SJCRH30 (cell line): Measurements from ENCODE around the gene ACTL10. TPM values are rescaled to one million over a fixed set of nuclear protein-coding genes. Genes with fewer than 3 reads are reported as not detected.

ENCODE experiments used
- DNase-seq, 2 experiments: peaks; one replicate each; pipeline ENCODE4 v3.0.0-alpha.2; 2015 to 2020
- H3K27ac ChIP-seq: fragments of 250-450 bp; sonication (Bioruptor Pico); 2 replicates; pipeline ENCODE4 v1.5.1; 2020; ENCODE audit warnings: mild to moderate bottlenecking, moderate library complexity
- H3K27me3 ChIP-seq: fragments of 250-450 bp; sonication (Bioruptor Pico); 2 replicates; pipeline ENCODE4 v1.5.1; 2020; ENCODE audit warnings: mild to moderate bottlenecking, moderate library complexity
- H3K36me3 ChIP-seq: fragments of 250-450 bp; sonication (Bioruptor Pico); 2 replicates; pipeline ENCODE4 v1.5.1; 2020; ENCODE audit warnings: mild to moderate bottlenecking, moderate library complexity
- H3K4me1 ChIP-seq: fragments of 250-450 bp; sonication (Bioruptor Pico); 2 replicates; pipeline ENCODE4 v1.5.1; 2020; ENCODE audit warnings: mild to moderate bottlenecking, moderate library complexity
- H3K4me3 ChIP-seq: fragments of 250-450 bp; sonication (Bioruptor Pico); 2 replicates; pipeline ENCODE4 v1.5.1; 2020; ENCODE audit warnings: mild to moderate bottlenecking, moderate library complexity
- H3K9me3 ChIP-seq: fragments of 250-450 bp; sonication (Bioruptor Pico); replicated peaks from 2 replicates; pipeline ENCODE4 v1.5.1; 2020; ENCODE audit warnings: mild to moderate bottlenecking, moderate library complexity
- total RNA-seq: library from RNA; depleted of rRNA; stranded (reverse); fragments of >200 nt; shearing (Covaris generic); gene quantifications from 2 replicates; pipeline ENCODE4 v1.2.3, GENCODE V29; 2014

The ACTL10 gene
- total RNA-seq, 1 experiment from 2014 or later = 0.10 TPM

DNA sequence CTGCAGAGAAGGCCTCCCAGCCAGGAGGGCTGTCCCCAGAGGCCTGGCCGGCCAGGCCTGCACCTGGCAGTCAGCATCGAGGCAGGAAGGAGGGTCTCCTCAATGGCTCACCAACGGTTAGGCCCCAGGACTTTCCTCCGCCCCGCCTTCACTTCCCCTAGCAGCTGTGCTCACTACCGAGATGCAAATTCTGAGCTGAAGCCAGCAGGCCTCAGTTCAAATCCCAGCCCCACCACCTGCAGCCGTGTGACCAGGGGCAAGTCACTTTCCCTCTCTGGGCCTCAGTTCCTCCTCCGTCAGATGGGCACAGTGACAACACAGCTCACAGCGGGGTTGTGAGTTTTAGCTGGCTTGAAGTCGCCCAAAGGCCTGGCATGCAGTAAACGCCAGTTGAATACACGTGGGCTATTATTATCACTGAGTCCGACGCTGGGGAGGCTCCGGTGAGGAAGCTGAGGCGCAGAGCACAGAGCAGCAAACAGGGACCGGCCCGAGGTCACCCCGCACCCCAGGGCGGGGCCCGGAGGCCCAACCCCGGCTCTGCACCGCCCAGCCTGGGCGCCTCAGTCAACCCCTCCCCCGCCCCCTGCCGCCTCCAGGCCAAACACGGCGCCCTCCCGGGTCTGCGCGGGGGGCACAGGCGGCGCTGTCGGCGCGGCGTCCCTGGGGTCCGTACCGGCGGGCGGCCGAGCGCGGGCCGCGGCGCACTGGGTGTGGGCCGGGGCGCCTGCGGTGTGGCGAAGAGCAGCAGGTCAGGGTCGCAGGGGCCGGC is 18.8 kb downstream of the ACTL10 start:
- H3K27ac ChIP-seq = peak overlapping the region; percentile 84

DNA sequence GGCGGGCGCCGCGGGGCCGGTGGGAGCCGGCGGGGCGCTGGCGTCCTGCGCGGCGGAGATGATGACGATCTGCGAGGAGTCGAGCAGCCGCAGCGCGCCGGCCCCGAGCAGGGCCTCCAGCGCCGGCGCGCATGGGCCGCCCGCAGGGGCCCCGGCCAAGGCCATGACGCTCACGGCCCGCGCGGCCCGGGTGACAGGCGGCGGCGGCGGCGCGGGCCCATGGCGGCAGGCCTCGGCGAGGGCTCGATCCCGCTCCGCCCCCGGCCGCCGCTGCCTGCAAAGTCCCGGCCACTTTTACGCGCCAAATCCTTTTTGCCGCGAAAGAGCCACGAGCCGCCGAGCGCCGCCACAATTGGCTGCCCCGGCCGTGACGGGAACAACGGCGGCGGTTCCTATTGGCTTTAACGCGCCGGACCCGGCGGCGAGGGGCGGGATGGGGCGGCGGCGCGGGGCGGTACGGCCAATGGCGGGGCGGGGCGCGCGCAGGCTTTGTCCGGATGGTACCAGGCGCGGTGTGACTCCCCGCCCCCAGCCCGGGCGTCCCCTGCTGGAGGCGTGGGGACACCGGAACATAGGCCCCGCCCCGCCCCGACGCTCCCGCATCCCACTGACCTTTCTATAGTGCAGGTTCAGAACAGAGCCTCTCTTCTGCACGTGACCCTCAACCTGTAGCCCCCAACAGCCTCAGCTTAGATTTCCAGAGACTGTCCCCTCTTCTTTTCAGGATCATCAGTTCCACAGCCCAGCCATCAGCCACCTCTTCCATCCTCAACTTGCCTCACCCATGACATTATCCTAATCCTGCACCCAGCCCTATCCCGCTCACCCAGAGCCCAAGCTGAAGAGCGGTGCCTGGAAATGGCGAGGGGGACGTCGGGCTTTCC is 19.6 kb downstream of the ACTL10 start, which contains the start of gene E2F1:
Gene E2F1, minus strand, starts transcription at position 286 of the 884 bp plus-strand sequence. Its CDS starts 121 bp downstream, at position 165.
- H3K36me3 ChIP-seq = peaks cover 10% of the 10 kb centered on the region
- peak within 1 kb of the TSS; percentile 84 for H3K4me3 ChIP-seq
- DNase-seq = peak; percentile 98
- peaks cover 23% of the 10 kb centered on the region for H3K4me1 ChIP-seq
- H3K9me3 ChIP-seq = no peaks in the 10 kb centered on the region
- peak within 1 kb of the TSS; percentile 84 for H3K27ac ChIP-seq
- H3K27me3 ChIP-seq = no peaks in the 10 kb centered on the region

More for the DNA sequence above, 18.8 kb downstream of the ACTL10 start:
- Histone ChIP-seq H3K9me3 (no peaks in the 10 kb centered on the region), H3K4me3 (peak overlapping the region; percentile 84), H3K27me3 (no peaks in the 10 kb centered on the region), H3K4me1 (peaks cover 23% of the 10 kb centered on the region), H3K36me3 (peaks cover 12% of the 10 kb centered on the region)
- DNase-seq = peak; percentile 96

DNA sequence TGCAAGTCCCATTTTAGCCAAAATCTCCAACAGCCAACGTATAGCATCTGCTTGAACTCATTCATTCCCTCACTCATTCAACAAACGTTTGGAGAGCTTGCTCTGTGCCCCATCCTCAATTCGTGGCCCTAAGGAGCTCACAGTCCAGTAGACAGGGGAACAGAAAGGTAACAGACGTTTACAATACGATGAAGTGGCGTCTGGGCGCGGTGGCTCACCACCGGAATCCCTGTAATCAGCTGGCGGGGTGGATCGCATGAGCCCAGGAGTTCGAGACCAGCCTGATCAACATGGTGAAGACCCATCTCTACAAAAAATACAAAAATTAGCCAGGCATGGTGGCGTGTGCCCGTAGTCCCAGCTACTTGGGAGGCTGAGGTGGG is 20.2 kb downstream of the ACTL10 start:
- peak overlapping the region; percentile 84 for H3K4me3 ChIP-seq

DNA sequence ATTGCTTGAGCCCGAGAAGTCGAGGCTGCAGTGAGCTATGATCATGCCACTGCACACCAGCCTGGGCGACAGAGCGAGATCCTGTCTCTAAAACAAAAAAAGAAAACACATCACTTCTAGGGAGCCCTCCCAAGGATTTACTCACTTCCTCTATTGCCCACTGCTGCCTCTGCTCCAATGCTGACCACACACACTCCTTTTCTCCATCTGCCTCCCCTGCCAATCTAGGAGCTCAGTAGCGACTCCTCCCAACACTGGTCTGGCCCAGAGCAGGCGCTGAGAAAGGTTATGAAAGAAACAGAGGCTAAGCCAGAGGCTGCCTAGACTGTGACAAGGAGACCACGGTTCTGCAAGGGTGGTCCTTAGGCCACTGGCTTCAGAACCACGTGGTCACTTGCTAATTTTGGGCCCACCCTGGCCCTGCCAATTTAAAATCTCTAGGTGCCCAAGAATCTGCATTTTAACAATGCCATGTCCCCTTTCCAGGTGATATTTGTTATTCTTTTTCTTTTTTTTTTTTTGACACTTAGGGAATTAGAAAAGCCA is 20.7 kb downstream of the ACTL10 start:
- Histone ChIP-seq H3K36me3 (peaks cover 10% of the 10 kb centered on the region), H3K9me3 (no peaks in the 10 kb centered on the region), H3K4me1 (peaks cover 23% of the 10 kb centered on the region), H3K4me3 (no peak overlapping the region), H3K27ac (no peak overlapping the region), H3K27me3 (no peaks in the 10 kb centered on the region)
- peak; percentile 50 to 64 for DNase-seq

More for the DNA sequence above, 20.2 kb downstream of the ACTL10 start:
- Histone ChIP-seq H3K4me1 (peaks cover 23% of the 10 kb centered on the region), H3K9me3 (no peaks in the 10 kb centered on the region), H3K27me3 (no peaks in the 10 kb centered on the region), H3K36me3 (peaks cover 10% of the 10 kb centered on the region), H3K27ac (no peak overlapping the region)
- no peak for DNase-seq

DNA sequence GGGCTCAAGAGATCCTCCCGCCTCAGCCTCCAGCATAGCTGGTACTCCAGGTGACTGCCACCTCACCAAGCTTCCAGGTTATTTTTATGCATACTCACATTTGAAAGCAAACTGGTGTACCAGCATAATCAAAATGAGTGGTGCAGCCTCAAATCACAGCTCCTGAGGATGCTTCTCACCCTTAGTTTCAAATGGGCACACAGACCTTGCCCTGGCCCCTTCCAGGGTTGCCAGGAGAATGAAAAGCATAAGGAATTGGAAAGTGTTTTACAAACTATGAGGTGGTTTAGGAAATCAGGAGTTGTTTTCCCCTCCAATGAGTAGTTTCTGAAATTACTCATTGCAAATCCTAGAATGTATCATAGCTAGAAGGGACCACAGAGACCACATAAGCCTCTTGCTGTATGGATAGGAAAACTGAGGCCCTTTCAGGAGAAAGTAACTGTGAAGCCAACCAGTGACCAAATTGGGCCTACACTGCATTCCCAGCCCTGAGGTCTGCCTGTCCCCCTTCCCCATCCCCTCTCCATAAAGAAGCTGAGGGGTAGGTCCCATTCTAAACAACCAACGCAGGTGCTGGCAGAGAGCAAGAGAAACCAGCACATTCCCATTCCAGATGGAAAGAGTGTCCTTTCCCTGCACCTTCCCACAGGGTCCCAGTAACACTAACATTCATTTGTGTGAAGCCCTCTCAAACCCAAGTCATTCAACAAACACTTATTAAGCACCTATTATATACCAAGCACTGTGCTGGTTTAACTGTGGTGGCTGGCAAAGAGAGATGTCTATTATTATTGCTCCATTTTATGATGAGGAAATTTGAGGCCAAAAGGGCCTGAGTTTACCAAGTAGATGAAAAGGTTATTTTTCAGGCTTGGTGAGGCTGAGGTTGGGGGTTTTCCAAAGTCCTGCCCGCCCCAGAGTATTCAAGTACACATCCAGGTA is 21.5 kb downstream of the ACTL10 start:
- Histone ChIP-seq H3K4me3 (no peak overlapping the region), H3K4me1 (peaks cover 23% of the 10 kb centered on the region), H3K27ac (no peak overlapping the region), H3K36me3 (peaks cover 6% of the 10 kb centered on the region), H3K9me3 (no peaks in the 10 kb centered on the region), H3K27me3 (no peaks in the 10 kb centered on the region)
- no peak for DNase-seq

DNA sequence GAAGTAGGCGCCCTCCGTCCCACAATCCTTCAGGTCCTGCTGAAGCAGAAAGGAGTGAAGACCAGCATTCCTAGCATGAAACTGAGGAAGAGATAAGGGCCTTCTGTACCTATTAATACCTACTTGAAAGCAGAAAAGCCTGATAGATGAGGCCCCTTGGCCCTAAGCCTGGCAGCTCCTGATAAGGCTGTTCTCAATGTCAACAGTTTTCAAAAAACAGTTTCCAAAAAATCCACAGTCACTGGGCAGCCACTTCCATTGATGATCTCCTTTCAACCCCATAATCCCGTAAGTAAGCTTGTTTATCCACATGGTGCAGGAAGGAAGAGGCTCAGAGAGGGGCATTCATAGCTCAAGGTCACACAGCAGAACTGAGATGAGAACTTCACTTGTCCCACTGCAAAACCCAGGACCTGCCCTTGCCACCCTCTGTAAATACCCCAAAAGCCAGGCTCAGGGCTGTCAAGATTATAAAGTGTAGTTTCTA is 22.2 kb downstream of the ACTL10 start:
- Histone ChIP-seq H3K4me1 (peaks cover 23% of the 10 kb centered on the region), H3K27ac (no peak overlapping the region), H3K27me3 (no peaks in the 10 kb centered on the region), H3K4me3 (no peak overlapping the region), H3K36me3 (peaks cover 3% of the 10 kb centered on the region), H3K9me3 (no peaks in the 10 kb centered on the region)
- DNase-seq = no peak

DNA sequence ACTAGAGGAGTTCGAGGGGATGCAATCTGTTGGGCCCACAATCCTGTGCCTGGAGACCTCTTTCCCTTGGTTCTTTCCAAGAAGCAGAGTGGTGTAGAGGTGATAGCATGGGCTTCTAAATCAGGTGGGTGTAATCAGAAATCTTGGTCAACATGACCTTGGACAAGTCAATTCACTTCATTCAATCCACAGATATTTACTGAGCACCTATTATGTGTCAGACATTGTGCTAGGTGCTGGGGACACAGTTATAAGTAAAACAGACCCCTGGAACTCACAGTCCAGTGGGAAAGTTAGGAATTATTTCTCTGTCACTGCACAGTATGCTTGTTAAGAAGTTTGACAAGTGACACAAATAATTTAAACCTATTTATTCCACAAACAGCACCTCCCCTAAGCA is 22.8 kb downstream of the ACTL10 start:
- no peak for DNase-seq
- Histone ChIP-seq H3K4me1 (peaks cover 20% of the 10 kb centered on the region), H3K9me3 (no peaks in the 10 kb centered on the region), H3K27ac (no peak overlapping the region), H3K36me3 (0 out of 2 replicates have a peak, but pooled peaks cover 2% of the 10 kb centered on the region), H3K27me3 (no peaks in the 10 kb centered on the region), H3K4me3 (no peak overlapping the region)

DNA sequence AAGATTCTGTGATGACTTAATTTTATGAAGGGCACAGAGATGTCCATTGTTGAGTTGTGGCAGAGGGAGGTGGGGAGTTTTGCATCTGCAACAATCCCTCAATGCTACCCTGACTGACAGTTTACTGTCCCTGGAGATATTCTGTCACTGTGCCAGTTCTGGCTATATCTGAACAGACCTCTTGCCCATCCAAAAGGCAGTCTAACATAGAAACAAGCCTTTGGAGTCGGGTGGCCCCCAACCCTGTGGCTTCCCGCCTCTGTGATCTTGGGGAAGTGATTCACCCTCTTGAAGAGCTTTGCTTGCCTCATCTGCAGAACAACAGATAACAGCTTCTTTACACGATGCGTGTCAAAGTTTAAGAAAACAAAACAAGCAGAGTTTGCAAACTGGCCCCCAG is 23.2 kb downstream of the ACTL10 start:
- peak; percentile 61 to 76 for DNase-seq
- Histone ChIP-seq H3K4me1 (peaks cover 15% of the 10 kb centered on the region), H3K27ac (no peak overlapping the region), H3K27me3 (no peaks in the 10 kb centered on the region), H3K9me3 (no peaks in the 10 kb centered on the region), H3K4me3 (no peak overlapping the region), H3K36me3 (0 out of 2 replicates have a peak, but pooled peaks cover 2% of the 10 kb centered on the region)

DNA sequence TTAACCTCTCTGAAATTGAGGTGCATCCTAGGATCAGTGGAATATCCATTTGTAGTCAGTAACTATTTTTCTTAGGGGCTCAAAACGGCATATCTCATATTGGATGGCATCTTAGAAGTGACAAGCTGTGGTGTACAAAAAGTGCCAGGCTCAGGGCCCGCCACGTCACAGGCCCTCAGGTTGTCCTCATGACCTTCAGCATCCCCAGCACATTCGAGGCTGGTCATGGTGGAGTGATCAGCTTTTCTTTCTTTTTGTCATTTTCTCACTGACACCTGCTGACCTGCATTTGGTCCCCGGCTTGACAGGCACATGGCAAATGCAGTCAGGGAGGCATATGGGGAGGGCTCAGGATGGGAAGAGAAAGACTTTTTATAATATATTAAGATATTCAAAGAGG is 26.5 kb downstream of the ACTL10 start:
- no peaks in the 10 kb centered on the region for H3K36me3 ChIP-seq
- no peak overlapping the region for H3K27ac ChIP-seq
- no peak for DNase-seq
- H3K27me3 ChIP-seq = no peaks in the 10 kb centered on the region
- H3K4me3 ChIP-seq = no peak overlapping the region
- H3K4me1 ChIP-seq = peaks cover 9% of the 10 kb centered on the region
- H3K9me3 ChIP-seq = no peaks in the 10 kb centered on the region; the same call in 1 of the 2 replicates

DNA sequence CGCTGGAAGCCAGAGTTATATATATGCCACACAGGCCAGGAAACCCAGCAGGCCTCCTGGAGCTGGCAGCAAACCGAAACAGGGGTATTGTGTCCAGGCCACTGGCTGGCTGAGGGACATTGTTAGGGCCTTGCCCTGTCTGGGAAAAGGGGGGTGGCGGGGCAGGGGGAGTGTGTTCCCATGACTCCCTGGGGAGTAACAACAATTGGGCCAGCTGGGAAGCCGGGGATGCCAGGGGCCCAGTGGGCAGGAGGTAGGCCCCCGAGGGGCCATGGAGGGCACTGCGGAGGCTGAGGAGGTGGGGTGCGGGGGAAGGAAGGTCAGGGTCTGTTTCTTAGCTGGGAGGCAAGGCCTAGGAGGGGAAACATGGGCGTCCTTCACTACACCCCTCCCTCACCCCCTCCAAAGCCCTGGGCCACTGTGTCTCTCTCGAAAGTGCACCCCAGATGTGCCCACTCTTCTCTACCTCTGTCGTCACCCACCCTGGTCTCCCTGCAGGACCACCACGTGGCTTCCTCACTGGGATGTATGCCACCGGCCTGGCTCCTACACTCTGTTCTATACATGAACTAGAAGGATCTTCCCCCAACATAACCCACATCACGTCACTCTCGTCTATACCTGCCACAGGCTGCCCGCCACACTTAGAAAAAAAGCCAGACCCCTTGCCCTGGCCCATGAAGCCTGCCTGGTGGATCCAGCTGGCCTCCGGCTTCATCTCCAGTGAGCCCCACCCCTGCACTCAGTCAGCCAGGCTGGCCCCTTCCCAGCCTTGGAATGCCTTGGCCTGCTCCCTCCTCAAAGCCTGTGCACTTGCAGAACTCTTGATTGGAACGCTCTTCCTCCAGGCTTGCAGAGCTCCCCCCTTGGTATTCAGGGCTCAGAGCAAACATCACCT is 27.2 kb downstream of the ACTL10 start:
- Histone ChIP-seq H3K27me3 (no peaks in the 10 kb centered on the region), H3K4me1 (peaks cover 9% of the 10 kb centered on the region), H3K4me3 (no peak overlapping the region), H3K36me3 (no peaks in the 10 kb centered on the region), H3K27ac (no peak overlapping the region), H3K9me3 (no peaks in the 10 kb centered on the region; the same call in 1 of the 2 replicates)
- DNase-seq = no peak

DNA sequence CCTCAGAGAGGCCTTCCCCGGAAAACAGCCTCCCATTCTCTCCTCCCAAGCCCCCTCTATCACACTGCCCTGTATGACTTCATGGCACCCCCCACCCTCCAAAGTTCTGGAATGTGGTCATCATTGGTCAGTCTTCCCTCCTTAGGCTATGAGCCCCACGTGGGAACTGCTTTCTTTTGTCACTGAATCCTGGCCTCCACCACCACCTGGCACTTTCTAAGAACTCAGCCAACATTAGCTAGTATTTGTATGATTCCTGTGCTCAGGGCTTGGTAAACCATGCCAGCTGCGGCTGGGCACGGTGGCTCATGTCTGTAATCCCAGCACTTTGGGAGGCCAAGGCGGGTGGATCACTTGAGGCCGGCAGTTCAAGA is 27.9 kb downstream of the ACTL10 start:
- Histone ChIP-seq H3K9me3 (no peaks in the 10 kb centered on the region; the same call in 1 of the 2 replicates), H3K4me3 (no peak overlapping the region), H3K4me1 (peaks cover 6% of the 10 kb centered on the region), H3K36me3 (no peaks in the 10 kb centered on the region), H3K27me3 (no peaks in the 10 kb centered on the region), H3K27ac (no peak overlapping the region)
- DNase-seq = no peak

DNA sequence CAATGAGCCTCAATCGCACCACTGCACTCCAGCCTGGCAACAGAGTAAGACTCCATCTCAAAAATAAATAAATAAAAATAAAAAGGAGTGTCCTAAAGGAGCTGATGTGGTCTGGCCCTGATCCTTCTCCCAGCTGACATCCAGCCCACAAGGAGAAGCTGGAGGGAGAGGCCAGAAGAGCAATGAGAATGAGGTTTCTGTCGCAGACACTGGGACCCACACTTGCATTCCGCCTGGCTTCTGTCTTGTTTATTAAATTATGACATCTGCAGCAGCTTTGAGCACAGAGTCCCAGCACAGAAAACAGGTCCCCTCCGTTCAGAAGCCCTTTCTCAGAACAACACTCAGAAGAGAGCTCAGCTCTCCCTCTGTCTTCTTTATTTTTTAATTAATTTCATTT is 29.7 kb downstream of the ACTL10 start:
- Histone ChIP-seq H3K36me3 (no peaks in the 10 kb centered on the region), H3K27me3 (no peaks in the 10 kb centered on the region), H3K4me1 (no peaks in the 10 kb centered on the region), H3K9me3 (no peaks in the 10 kb centered on the region; the same call in 1 of the 2 replicates), H3K27ac (no peak overlapping the region), H3K4me3 (no peak overlapping the region)
- no peak for DNase-seq

DNA sequence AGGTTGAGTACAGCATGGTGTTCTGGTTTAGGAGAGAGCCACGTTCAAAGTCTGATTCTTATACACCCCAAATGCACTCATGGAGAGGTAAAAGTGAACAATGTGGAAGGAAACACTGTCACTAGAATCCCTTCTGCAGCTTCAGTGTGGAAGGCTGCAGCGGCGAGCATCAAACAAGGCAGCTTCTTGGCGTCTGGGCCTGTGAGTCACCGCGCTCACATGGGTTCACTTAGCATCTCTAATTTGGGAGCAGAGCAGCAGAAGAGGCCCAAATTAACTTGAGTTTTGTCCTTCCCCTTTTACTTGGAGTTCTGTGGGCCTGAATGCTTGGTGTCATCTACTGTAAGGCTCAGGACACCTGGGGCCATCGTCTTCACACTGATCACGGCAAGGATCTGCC is 30.4 kb downstream of the ACTL10 start:
- Histone ChIP-seq H3K36me3 (no peaks in the 10 kb centered on the region), H3K9me3 (no peaks in the 10 kb centered on the region; the same call in 1 of the 2 replicates), H3K27ac (no peak overlapping the region), H3K4me1 (no peaks in the 10 kb centered on the region), H3K4me3 (no peak overlapping the region), H3K27me3 (no peaks in the 10 kb centered on the region)
- DNase-seq = no peak
